Lower lobe of right lung (tissue), 2 donors: ENCODE measurements around the gene UBALD1. TPM values are rescaled to one million over a fixed set of nuclear protein-coding genes. Genes with fewer than 3 reads are reported as not detected.

Source experiments
- ATAC-seq, 2 donors: fragments of 200-7000 bp; cut with Tn5 transposase; one replicate each; pipeline ENCODE4 v1.9.1; 2020 to 2022; ENCODE audit warnings: mild to moderate bottlenecking in 2 of 2, moderate library complexity in 2 of 2
- DNase-seq: peaks from one replicate; pipeline ENCODE4 v3.0.0-alpha.2; 2020
- H3K27ac ChIP-seq: fragments of 200-600 bp; one replicate; pipeline ENCODE4 v1.8.0; 2022
- H3K27me3 ChIP-seq: fragments of 200-600 bp; one replicate; pipeline ENCODE4 v1.8.0; 2022; ENCODE audit warnings: low read depth
- H3K36me3 ChIP-seq: fragments of 200-600 bp; one replicate; pipeline ENCODE4 v1.8.0; 2022; ENCODE audit warnings: mild to moderate bottlenecking
- H3K4me1 ChIP-seq: fragments of 200-600 bp; one replicate; pipeline ENCODE4 v1.8.0; 2022
- H3K4me3 ChIP-seq: fragments of 200-600 bp; one replicate; pipeline ENCODE4 v1.8.0; 2022; ENCODE audit warnings: mild to moderate bottlenecking
- H3K9me3 ChIP-seq: fragments of 200-600 bp; one replicate; pipeline ENCODE4 v1.8.0; 2022
- CTCF ChIP-seq: fragments of 200-600 bp; IDR thresholded peaks from one replicate; pipeline ENCODE4 v1.8.0; 2022; ENCODE audit warnings: antibody characterized with exemption, mild to moderate bottlenecking
- intact Hi-C: fragments of 100-400 bp; cut with DNase I; formaldehyde crosslinking; loops from one replicate; pipeline ENCODE4 v1.11.0; 2022
- total RNA-seq: library from RNA; stranded (reverse); fragmentation: NEBNext Ultra II Directional; extraction: Animal tissue kit (Norgen Biotek cat#: 25700); gene quantifications from one replicate; pipeline ENCODE4 v1.2.1, GENCODE V29; 2021
- donor health status: DM: no; HTN: yes; CAD: no; lungs with severe emphysema.

The UBALD1 gene
- total RNA-seq, 1 donor from 2014 or later, result 30.2 TPM

GRCh38 chr16:4624827-4625559 is 10.3 kb upstream of the UBALD1 start:
- ATAC-seq (peak; percentile 42 to 60), DNase-seq (peak; percentile 88)
- intact Hi-C loops, result no loop called here
- Histone ChIP-seq H3K27me3 (no peaks in the 10 kb centered on the region), H3K4me1 (peaks cover 29% of the 10 kb centered on the region), H3K9me3 (no peaks in the 10 kb centered on the region), H3K27ac (peak overlapping the region; percentile 99), H3K4me3 (peak overlapping the region; percentile 99), H3K36me3 (no peaks in the 10 kb centered on the region)
- no peak for TF ChIP-seq CTCF

GRCh38 chr16:4624015-4624826 is 9.5 kb upstream of the UBALD1 start, which contains the start of gene MGRN1:
TSS of gene MGRN1 (plus strand) at chr16:4624826. CDS start at chr16:4624961, 135 bp downstream.
- Histone ChIP-seq H3K27ac (peak within 1 kb of the TSS; percentile 99), H3K27me3 (no peaks in the 10 kb centered on the region), H3K4me1 (peaks cover 29% of the 10 kb centered on the region), H3K9me3 (no peaks in the 10 kb centered on the region), H3K36me3 (no peaks in the 10 kb centered on the region), H3K4me3 (peak within 1 kb of the TSS; percentile 99)
- peak; percentile 93 for TF ChIP-seq CTCF
- DNase-seq (peak; percentile 95), ATAC-seq (peak; percentile 97 to 98)
- intact Hi-C loops, result no loop called here

- Histone ChIP-seq H3K36me3 (no peaks in the 10 kb centered on the region), H3K9me3 (no peaks in the 10 kb centered on the region), H3K4me1 (peaks cover 34% of the 10 kb centered on the region), H3K27ac (peak overlapping the region; percentile 99), H3K27me3 (no peaks in the 10 kb centered on the region), H3K4me3 (peak overlapping the region; percentile 99)
- intact Hi-C loops, result no loop called here
- ATAC-seq, result peak; percentile 0 to 44
- no peak for TF ChIP-seq CTCF
- DNase-seq, result no peak
These were observed 8.9 kb upstream of the UBALD1 start for GRCh38 chr16:4623593-4623992.

- TF ChIP-seq CTCF, result no peak
- intact Hi-C loops, result no loop called here
- Histone ChIP-seq H3K27me3 (no peaks in the 10 kb centered on the region), H3K27ac (peak overlapping the region; percentile 7), H3K4me3 (no peak overlapping the region), H3K9me3 (no peaks in the 10 kb centered on the region), H3K4me1 (peaks cover 39% of the 10 kb centered on the region), H3K36me3 (no peaks in the 10 kb centered on the region)
- DNase-seq (no peak), ATAC-seq (no peak)
These were observed 4.1 kb upstream of the UBALD1 start for GRCh38 chr16:4618645-4619418.

GRCh38 chr16:4617880-4618279 is 3.2 kb upstream of the UBALD1 start:
- no peak overlapping the region for H3K4me3 ChIP-seq
- peaks cover 46% of the 10 kb centered on the region for H3K4me1 ChIP-seq
- intact Hi-C loops, result no loop called here
- no peaks in the 10 kb centered on the region for H3K27me3 ChIP-seq
- no peak for TF ChIP-seq CTCF
- DNase-seq (no peak), ATAC-seq (no peak)
- no peaks in the 10 kb centered on the region for H3K9me3 ChIP-seq
- H3K27ac ChIP-seq, result peak overlapping the region; percentile 7
- H3K36me3 ChIP-seq, result no peaks in the 10 kb centered on the region
